ENCODE measurements around the gene KIF4A.
"Not testable (repeated sequence)": the region's sequence is repeated elsewhere in the genome, so short reads cannot be mapped to it uniquely, and the experiment has no call there.

Gene KIF4A, protein sequence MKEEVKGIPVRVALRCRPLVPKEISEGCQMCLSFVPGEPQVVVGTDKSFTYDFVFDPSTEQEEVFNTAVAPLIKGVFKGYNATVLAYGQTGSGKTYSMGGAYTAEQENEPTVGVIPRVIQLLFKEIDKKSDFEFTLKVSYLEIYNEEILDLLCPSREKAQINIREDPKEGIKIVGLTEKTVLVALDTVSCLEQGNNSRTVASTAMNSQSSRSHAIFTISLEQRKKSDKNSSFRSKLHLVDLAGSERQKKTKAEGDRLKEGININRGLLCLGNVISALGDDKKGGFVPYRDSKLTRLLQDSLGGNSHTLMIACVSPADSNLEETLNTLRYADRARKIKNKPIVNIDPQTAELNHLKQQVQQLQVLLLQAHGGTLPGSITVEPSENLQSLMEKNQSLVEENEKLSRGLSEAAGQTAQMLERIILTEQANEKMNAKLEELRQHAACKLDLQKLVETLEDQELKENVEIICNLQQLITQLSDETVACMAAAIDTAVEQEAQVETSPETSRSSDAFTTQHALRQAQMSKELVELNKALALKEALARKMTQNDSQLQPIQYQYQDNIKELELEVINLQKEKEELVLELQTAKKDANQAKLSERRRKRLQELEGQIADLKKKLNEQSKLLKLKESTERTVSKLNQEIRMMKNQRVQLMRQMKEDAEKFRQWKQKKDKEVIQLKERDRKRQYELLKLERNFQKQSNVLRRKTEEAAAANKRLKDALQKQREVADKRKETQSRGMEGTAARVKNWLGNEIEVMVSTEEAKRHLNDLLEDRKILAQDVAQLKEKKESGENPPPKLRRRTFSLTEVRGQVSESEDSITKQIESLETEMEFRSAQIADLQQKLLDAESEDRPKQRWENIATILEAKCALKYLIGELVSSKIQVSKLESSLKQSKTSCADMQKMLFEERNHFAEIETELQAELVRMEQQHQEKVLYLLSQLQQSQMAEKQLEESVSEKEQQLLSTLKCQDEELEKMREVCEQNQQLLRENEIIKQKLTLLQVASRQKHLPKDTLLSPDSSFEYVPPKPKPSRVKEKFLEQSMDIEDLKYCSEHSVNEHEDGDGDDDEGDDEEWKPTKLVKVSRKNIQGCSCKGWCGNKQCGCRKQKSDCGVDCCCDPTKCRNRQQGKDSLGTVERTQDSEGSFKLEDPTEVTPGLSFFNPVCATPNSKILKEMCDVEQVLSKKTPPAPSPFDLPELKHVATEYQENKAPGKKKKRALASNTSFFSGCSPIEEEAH

DNA sequence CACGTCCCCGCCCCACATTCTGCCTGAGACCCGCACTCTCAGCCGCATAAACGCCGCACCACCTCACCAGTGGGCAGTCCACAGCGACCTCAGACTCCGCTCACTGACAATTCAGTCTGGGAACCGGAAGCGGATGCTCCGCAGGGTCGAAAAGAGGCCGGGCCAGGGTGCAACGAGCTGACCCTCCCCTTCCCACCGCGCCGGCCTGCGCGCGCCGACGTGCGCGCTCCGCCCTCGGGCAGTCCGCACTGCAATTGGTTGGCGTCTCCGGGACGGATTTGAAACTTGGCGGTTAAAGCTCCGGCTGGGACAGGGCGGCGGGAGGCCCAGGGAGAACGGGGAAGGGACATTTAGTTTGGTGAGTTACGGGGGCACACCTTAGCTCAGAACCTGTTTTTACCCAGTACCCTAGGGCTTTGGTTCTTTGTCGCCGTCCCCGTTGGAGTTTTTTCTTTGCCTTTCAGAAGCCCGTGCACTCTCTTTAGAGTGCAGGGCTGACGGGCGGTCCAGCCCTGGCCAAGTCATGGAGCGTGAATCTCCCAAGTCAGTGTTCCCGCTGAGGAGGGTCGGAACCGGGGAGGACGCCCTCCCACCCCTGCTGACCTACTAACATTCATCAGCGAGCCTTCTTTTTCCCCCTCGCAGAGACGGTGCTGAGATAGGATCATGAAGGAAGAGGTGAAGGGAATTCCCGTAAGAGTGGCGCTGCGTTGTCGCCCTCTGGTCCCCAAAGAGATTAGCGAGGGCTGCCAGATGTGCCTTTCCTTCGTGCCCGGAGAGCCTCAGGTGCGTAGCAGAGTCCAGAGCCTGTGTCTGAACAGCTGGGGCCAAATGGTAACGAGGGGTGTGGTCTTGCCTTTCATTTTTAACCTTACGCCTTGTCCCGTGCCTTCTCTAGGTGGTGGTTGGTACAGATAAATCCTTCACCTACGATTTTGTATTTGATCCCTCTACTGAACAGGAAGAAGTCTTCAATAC lies at the start of gene KIF4A, which contains the start of gene PDZD11:
Gene KIF4A, plus strand, starts transcription at position 312 of the 978 bp plus-strand sequence. Its CDS starts 355 bp downstream, at position 667.
Gene PDZD11, minus strand, starts transcription at position 135 of the 978 bp plus-strand sequence. CDS start 586 bp downstream, outside the sequence.
- DNase-seq = peak in 56 of 58 donors; percentile 1 to 79 (median 51)

DNA sequence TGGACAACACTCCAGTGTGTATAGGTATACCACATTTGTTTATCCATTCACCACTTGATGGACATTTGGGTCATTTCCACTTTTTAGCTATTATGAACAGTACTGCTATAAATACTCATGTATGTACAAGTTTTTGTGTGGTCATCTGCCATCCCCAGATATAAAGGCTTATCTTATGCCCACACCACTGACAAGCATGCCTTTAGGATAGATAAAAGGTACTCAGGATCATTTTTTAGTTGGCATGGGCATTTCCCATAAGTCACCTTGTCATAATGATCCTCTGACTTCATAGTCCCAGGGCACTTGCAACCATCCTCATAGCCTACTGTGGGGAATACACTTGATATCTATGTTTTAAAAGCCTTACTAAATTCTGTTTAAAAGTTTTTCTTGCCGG lies 49.2 kb upstream of the KIF4A start:
- no peak for DNase-seq

DNA sequence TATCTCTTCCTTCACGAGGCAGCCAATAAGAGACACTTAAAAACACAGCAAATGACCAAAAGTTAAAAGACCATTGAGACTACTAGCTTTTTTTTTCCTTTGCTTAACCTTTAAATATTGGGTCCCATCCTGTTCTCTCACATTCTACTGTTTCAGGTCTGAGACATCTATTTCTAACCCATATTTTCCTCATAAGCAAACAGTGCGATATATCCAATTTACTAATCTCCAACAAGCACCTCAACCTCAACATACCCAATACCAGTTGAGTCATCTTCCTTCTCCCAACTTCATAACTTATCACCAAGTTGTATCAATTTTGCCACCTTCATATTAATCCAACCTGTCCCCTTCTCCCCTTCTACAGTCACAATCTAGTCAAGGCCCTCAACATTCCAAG lies 48.4 kb upstream of the KIF4A start:
- DNase-seq = no peak

DNA sequence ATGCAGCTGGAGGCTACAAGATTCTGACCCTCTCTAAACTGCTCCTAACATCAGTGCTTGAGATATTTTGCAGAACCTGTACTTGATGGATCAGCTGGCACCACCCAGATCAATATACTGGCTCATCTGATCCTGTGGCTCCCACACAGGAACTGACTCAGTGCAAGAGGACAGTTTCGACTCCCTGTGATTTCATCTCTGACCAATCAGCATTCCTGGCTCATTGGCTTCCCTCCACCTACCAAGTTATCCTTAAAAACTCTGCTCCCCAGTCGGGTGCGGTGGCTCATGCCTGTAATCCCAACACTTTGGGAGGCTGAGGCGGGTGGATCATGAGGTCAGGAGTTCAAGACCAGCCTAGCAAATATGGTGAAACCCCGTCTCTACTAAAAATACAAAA lies 46.3 kb upstream of the KIF4A start:
- not testable (repeated sequence) for DNase-seq

DNA sequence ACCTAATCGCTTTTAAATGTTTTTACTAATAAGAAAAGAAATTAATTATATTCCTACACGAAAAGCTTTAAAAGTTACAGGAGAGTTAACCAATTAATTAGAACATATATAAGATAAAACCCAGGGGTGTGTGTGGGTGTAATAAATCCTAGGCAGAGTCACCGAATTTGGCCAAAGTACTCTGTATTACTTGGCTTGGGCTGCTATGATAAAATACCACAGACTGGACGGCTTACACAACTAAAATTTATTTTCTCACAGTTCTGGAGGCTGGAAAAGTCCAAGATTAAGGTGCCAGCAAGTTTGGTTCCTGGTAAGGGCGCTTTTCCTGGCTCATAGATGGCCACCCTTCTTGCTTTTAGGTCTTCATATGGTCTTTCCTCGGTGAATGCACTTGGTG lies 45.0 kb upstream of the KIF4A start:
- DNase-seq = no peak

DNA sequence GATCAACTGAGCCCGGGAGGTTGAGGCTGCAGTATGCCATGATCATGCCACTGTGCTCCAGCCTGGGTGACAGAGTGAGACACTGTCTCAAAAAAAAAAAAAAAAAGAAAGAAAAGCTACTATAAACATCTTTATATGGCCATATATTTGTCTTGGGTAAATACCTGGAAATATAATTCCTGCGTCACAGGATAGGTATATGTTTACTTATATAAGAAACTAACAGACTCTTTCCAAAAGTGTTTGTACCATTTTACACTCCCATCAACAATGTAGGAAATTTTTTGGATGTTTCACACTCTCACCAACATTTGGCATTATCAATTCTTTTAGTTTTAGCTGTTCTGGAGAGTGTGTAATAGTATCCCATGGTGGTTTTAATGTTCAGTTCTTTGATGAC lies 42.7 kb upstream of the KIF4A start:
- no peak for DNase-seq

DNA sequence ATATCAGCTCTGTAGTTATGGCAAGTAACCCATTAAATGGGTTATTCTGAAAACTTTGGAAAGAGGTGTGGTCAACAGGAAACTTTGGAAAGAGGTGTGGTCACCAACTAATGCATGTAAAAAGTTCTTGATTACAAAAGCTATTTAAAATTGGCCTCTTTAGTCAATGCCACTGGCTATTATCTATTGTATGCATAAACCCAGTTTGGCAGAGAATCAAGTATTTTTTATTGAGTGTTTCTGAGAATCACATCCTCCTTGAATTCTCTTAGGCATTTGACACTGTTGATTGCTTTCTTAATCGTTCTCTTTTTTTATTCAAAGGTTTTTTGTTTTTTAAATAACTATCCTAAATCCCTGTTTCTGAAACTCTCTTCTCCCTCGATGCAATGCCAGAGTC lies 37.4 kb upstream of the KIF4A start:
- no peak for DNase-seq

DNA sequence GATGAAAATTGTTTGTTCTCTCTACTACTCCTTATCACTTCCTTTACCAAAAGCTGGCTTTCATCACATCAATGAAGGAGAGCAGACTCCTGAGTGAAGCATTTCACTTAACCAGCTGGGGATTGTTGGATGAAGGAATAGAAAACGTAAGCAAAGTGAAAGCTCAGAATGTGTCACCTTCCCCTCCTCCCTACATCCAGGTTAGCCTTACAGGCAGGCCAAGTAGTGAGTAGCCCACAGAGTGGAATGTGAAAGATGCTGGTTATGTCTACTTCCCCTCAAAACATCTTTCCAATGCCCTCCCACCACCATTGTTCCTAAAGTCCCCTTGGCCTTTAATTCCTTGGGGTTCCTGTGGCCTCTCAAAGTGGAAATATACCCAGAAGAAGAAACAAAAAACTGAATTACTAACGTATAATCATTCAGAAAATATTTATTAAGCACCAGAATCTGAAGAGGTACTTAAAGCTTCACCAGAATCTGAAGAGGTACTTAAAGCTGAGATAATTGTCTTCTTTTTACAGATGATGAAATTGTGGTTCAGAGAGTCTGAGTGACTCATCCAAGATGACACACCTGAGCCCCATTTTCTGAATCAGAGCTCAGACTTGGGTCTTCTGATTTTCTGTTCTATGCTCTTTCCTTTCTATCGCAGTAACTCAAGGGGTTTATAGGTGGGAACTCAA lies 36.4 kb upstream of the KIF4A start:
- DNase-seq = no peak

DNA sequence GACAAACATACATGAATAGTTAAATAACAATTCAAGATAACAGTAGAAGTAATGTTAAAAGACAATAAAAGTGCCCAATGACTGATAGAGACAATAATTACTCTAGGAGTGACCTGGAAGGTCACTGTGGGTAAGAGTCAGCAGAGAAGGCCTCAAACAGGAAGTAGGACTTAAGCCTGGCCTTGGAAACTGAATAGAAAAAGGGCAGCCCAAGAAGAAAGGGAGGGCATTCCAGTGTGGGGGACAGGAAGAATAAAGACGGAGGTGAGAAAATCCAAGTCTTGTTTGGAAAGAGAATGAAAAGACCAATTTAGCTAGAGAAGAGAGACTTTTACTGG lies 35.9 kb upstream of the KIF4A start:
- no peak for DNase-seq

DNA sequence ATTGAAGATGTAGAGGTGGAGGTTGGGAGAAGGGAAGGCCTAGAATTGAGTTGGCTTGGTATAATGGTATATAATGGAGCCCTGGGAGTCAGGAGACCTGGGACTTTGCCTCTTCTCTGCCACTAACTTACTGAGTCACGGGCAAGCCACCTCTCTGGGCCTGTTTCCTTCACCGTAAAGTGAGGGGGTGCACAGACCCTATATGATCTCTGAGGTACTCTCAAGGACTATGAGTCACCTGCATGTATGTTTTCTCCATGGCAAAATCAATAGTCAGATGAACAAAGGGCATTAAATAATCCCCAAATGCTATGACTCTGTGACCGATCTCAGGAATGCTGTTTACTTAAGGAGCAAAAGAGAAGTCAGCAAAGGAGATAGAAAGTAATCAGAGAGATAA lies 35.0 kb upstream of the KIF4A start:
- no peak for DNase-seq

DNA sequence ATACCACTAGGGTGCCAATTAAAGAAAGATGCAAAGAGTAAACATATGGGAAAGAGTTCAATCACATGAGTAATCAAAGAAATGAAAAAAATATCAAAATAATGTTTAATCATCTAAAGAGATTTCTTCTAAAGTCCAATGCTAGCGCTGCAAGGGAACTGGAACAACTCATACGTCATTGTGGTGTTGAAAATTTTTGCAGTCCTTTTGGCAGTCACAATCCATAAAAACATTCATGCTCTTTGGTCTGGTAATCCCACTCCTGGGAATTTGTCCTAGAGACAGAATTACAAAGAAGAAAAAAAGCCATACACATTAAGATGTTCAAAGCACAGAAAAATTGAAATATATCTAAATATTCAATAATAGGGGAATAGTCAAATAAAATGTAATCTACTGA lies 34.5 kb upstream of the KIF4A start:
- no peak for DNase-seq

DNA sequence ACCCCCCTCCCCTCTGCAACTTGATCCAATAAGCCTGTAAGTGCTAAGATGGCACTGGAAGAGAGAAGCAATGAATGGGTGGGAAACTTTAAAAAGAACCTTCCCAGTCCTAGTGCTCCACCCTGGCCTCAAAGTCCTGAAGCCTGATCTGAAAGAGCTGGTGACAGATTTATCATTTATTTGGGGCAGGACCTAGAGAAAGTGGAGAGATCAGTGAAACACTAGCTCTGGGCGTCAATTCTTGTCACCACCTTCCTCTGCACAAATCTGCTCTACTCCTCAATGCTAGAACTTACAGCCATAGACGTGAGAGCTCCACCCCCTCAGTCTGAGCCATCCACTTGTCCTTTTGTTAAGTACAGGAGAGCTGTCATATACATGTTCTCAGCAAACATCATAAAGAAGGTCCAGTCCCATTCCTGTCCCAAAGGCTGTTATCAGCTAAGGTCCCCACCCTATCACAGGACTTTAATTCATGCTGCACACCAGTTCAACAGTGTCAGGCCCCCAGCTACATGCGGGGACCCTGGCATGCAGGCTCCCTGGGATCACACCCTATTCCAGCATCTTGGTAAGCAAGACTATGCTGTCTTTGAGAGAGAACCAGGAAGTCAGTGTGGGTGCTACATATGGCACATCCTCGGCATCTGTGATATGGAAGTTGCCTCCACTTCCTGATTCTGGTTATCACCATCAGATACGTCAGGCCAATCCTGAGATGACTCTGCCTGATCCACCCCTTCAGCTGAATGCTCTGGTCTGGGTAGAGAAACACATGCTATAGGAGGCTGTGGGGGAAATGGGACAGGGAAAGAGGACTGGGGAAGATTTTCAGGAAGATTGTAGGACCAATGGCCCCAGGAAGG lies 32.2 kb upstream of the KIF4A start:
- DNase-seq = no peak

DNA sequence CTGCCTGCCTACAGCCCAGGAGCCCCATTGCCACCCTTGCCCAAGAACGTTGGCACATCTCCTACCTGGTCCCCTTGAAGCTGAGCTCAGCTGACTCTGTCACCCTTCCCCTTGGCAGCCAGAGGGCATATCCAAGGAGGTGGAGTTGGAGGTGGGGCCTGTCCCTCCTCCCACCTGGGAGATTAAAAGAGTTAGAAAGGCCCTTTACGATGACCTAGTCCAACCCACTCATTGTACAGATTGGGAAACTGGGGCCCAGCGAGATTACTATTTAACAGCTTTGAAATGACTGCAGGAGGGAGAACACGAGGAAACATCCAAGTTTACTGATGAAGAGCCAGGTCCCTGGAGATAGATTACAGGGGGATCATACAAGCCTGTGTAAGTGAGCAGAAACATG lies 29.8 kb upstream of the KIF4A start, which contains the start of gene P2RY4:
Gene P2RY4, minus strand, starts transcription at position 101 of the 400 bp plus-strand sequence. CDS start 580 bp downstream, outside the sequence.
- no peak for DNase-seq

DNA sequence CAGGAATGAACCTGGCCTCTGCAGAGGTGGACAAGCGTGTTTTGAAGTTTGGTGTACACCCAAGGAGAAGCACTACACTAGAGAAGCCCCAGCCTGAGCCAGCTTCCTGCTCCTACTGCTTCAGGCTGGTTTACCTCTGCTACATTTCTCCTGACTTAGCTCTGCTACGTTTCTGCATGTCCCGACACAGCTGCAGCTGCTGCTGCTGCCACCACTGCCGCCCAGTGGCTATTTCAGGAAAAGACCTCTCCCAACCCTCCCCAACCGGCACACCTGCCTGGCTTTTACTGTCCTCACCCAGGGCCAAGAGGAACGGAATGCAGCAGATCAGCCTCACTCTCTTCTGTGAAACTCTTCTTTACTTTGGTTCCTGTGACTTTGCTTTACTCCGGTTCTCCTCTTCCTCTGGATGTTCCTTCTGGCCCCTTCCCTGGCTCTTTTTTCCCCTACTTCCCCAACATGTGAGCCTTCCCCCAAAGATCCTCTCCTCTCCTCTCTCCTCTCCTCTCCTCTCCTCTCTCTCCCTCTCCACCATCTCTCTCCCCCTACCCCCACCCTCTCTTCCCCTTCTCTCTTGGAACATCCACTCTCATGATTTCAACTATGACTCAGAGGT lies 26.8 kb upstream of the KIF4A start:
- peak in 13 of 58 donors; percentile 0 to 8 (median 1) for DNase-seq

DNA sequence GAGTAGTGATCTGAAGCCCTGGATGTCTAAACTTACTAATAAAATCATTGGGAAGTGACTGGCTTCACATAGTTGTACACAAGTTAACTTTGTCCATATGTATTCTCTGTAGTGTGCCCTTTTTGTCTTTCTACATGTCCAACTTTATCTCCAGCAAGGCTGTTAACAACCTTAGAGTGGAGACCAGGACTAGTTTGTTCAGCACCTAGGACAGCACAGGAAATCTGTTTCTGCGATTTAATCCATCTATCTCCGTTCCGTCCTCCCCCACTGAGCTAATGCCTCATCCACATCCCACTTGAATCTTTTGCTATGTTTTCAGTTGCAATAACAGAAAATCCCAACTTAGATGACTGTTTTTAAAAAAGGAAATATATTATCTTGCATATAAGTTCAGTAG lies 25.1 kb upstream of the KIF4A start:
- DNase-seq = no peak

DNA sequence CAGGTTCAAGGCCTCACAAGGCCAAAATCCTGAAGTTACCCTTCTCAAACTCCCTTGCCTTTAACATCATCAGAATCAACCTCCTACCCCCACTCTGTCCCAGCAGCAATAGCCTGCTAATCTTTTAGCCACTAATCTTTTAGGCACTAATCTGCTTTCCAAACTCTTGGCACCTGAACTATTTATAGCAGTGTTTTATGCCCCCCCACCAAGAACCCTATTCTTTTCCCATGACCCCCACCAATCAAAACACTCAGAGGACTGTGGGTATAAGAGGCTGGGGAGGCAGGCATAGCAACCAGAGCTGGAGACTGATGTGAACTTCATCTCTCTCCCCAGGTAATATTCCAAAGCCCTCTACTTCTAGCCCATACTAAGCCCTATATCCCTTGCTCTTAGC lies 21.9 kb upstream of the KIF4A start, which contains the start of gene ARR3:
Gene ARR3, plus strand, starts transcription at position 301 of the 400 bp plus-strand sequence. CDS start 1,052 bp downstream, outside the sequence.
- no peak for DNase-seq

DNA sequence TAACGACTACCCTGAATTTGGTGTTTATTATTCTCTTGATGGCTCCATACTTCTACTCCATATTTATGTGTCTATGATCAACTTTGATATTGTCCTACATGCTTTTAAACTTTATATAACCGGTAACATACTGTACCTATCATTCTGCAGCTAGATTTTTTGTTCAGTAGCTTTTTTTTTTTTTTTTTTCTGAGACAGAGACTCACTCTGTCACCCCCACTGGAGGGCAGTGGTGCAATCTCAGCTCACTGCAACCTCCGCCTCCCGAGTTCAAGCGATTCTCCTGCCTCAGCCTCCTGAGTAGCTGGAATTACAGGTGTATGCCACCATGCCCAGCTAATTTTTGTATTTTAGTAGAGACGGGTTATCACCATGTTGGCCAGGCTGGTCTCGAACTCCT lies 15.9 kb upstream of the KIF4A start:
- DNase-seq = not testable (repeated sequence)

DNA sequence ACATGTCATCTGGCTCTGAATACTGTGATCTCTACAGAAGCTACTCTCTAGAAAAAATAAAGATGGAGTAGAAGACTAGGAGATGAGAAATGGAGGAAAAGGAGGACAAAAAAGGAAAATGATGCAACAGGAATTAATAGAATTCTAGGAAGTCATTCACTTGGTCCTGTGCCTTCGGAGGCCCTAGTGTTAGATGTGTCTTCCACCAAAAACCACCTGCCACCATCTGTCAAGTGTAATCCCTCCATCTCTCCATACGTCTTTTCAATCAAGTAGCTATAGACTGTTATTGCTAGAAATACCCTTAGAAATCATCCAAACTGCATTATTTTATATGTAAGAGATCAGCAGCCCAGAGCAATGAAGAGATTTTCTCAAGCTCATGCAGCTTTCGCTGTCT lies 10.8 kb upstream of the KIF4A start:
- DNase-seq = no peak
